ENCODE data around the gene MYT1.

- TF ChIP-seq CTCF (IDR thresholded peaks at IDR 0.05): no peak
- no peak for TF ChIP-seq POLR2A (IDR thresholded peaks at IDR 0.05)
Measured at GRCh38 chr20:64161356-64162238, 2.7 kb upstream of the MYT1 start.
